Mesendoderm (in vitro differentiated cells): Measurements from ENCODE around the gene ASIP.

Source experiments
- DNase-seq: peaks from one replicate; pipeline ENCODE4 v3.0.0; 2013
- H2AK5ac ChIP-seq: 2 replicates; pipeline ENCODE4 v1.6.1; 2013; ENCODE audit warnings: low read length, inconsistent platforms
- H2BK120ac ChIP-seq: 2 replicates; pipeline ENCODE4 v1.6.1; 2013; ENCODE audit warnings: low read depth, mild to moderate bottlenecking, low read length, moderate library complexity, mixed read lengths
- H2BK15ac ChIP-seq: replicated peaks from 2 replicates; pipeline ENCODE4 v1.6.1; 2013; ENCODE audit warnings: low read depth, mild to moderate bottlenecking, moderate library complexity
- H2BK5ac ChIP-seq: 2 replicates; pipeline ENCODE4 v1.6.1; 2013; ENCODE audit warnings: low read length, inconsistent platforms
- H3K18ac ChIP-seq: 2 replicates; pipeline ENCODE4 v1.6.1; 2013; ENCODE audit warnings: mild to moderate bottlenecking, low read length, mixed read lengths
- H3K23ac ChIP-seq: one replicate; pipeline ENCODE4 v1.6.1; 2013; ENCODE audit warnings: low read length
- H3K27ac ChIP-seq: 2 replicates; pipeline ENCODE4 v1.5.1; 2013; ENCODE audit warnings: low read depth, mild to moderate bottlenecking, inconsistent platforms, low read length, moderate library complexity
- H3K27me3 ChIP-seq: 2 replicates; pipeline ENCODE4 v1.6.1; 2013; ENCODE audit warnings: low read length, control low read depth, mild to moderate bottlenecking, inconsistent platforms; ENCODE audit not compliant: insufficient read depth, poor library complexity
- H3K36me3 ChIP-seq: 2 replicates; pipeline ENCODE4 v1.6.1; 2013; ENCODE audit warnings: low read length, inconsistent platforms; ENCODE audit not compliant: control insufficient read depth, insufficient read depth
- H3K4ac ChIP-seq: one replicate; pipeline ENCODE4 v1.6.1; 2013; ENCODE audit warnings: low read depth, mild to moderate bottlenecking, low read length, moderate library complexity
- H3K4me1 ChIP-seq: 2 replicates; pipeline ENCODE4 v1.6.1; 2013; ENCODE audit warnings: low read depth, low read length, inconsistent platforms; ENCODE audit not compliant: control insufficient read depth
- H3K4me2 ChIP-seq: 2 replicates; pipeline ENCODE4 v1.6.1; 2013; ENCODE audit warnings: low read length
- H3K4me3 ChIP-seq: 2 replicates; pipeline ENCODE4 v1.5.1; 2013; ENCODE audit warnings: mild to moderate bottlenecking, low read length
- H3K56ac ChIP-seq: one replicate; pipeline ENCODE4 v1.6.1; 2013; ENCODE audit warnings: low read length
- H3K79me1 ChIP-seq: 2 replicates; pipeline ENCODE4 v1.6.1; 2013; ENCODE audit warnings: low read length, inconsistent platforms
- H3K79me2 ChIP-seq: 2 replicates; pipeline ENCODE4 v1.6.1; 2013; ENCODE audit warnings: mild to moderate bottlenecking, low read length; ENCODE audit not compliant: control insufficient read depth, insufficient read depth
- H3K9ac ChIP-seq: 2 replicates; pipeline ENCODE4 v1.6.1; 2013; ENCODE audit warnings: low read length, inconsistent platforms
- H4K5ac ChIP-seq: one replicate; pipeline ENCODE4 v1.6.1; 2013; ENCODE audit warnings: low read length
- H4K8ac ChIP-seq: one replicate; pipeline ENCODE4 v1.6.1; 2013; ENCODE audit warnings: low read depth, mild to moderate bottlenecking, control low read depth, low read length, moderate library complexity
- WGBS: extraction: QIAGEN DNeasy Blood & Tissue Kit; methylation state at CpG from one replicate; pipeline ENCODE4 v1.1.7; 2013; ENCODE audit warnings: low lambda C conversion rate, missing lambda C conversion rate; ENCODE audit not compliant: insufficient coverage; ENCODE audit errors: extremely low coverage; 5-methylcytosine and 5-hydroxymethylcytosine counted together

ASIP gene

DNA sequence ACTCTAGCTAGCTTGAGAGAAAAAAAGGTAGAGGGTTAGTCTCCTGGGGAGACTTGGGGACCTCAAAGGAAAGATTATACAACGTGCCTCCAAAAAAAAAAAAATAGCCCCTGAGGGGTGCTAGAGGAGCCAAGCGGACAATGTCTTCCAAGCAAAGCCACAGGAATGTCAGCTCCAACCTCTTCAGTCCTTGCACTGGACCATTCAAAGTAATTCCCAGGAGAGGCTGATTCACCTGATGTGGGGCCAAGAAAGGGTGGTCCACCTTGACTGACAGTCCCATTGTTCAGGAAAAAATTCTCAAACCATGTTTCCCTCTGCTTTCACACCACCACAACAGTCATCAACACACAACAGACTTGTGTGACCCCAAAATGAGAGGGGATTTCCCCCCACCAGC lies 30.7 kb downstream of the ASIP start:
- H3K36me3 ChIP-seq: peaks cover 6% of the 10 kb centered on the region
- H3K27ac ChIP-seq: no peak overlapping the region
- H3K79me1 ChIP-seq: no peaks in the 10 kb centered on the region
- H4K8ac ChIP-seq: no peak overlapping the region
- no peak for DNase-seq
- H4K5ac ChIP-seq: no peak overlapping the region
- H3K18ac ChIP-seq: no peak overlapping the region
- no peak overlapping the region for H3K23ac ChIP-seq
- H2AK5ac ChIP-seq: no peak overlapping the region
- no peak overlapping the region for H3K4ac ChIP-seq
- no peak overlapping the region for H3K4me3 ChIP-seq
- no peak overlapping the region for H3K9ac ChIP-seq
- no peaks in the 10 kb centered on the region for H3K4me1 ChIP-seq
- H2BK120ac ChIP-seq: no peak overlapping the region
- no peak overlapping the region for H3K56ac ChIP-seq
- no peak overlapping the region for H2BK15ac ChIP-seq
- H2BK5ac ChIP-seq: no peak overlapping the region
- no CpG with 5 or more reads among the region's 2 CpGs for WGBS
- H3K4me2 ChIP-seq: no peak overlapping the region
- H3K79me2 ChIP-seq: no peaks in the 10 kb centered on the region
- H3K27me3 ChIP-seq: no peaks in the 10 kb centered on the region

DNA sequence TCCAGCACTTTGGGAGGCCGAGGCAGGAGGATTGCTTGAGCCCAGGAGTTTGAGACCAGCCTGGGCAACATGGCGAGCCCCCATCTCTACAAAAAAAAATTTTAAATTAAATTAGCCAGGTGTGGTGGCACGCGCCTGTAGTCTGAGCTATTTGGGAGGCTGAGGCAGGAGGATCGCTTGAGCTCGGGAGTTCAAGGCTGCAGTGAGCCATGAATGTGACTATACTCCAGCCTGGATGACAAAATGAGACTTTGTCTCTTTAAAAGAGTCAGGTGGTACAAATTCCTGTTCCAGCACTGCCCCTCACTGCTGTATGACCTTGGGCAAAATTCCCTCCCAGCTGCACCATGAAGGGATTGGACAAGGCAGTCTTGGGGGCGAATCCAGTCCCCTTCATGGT lies 33.5 kb downstream of the ASIP start:
- Histone ChIP-seq H3K23ac (no peak overlapping the region), H2AK5ac (no peak overlapping the region), H4K5ac (no peak overlapping the region), H3K4me1 (no peaks in the 10 kb centered on the region), H2BK5ac (no peak overlapping the region), H3K27ac (no peak overlapping the region), H2BK15ac (no peak overlapping the region), H3K18ac (no peak overlapping the region), H2BK120ac (no peak overlapping the region), H3K79me1 (no peaks in the 10 kb centered on the region), H3K27me3 (no peaks in the 10 kb centered on the region), H3K9ac (no peak overlapping the region), H3K56ac (no peak overlapping the region), H4K8ac (no peak overlapping the region), H3K4me2 (no peak overlapping the region), H3K4ac (no peak overlapping the region), H3K79me2 (no peaks in the 10 kb centered on the region), H3K4me3 (no peak overlapping the region), H3K36me3 (peaks cover 14% of the 10 kb centered on the region)
- DNase-seq: no peak
- no CpG with 5 or more reads among the region's 7 CpGs for WGBS

DNA sequence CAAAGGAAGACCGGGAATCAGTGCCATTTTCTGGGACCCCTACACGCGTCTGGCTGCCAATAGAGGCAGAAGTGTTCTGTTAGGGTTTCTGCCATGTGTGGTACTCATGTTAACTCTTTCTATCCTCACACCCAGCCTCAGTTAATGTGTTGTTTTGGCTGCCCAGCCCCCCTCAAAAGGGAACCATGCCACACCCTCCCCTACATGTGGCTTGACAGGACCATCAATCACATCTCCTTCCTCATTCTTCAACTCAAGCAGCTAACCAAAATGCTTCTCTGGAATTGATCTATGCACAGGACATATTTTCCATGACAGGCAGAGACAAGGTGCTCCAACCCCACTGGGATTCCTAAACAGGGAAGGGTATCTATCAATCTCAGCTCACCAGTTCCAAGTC lies 40.0 kb downstream of the ASIP start:
- Histone ChIP-seq H3K23ac (no peak overlapping the region), H3K56ac (no peak overlapping the region), H4K8ac (no peak overlapping the region), H4K5ac (no peak overlapping the region), H3K36me3 (peaks cover 47% of the 10 kb centered on the region), H3K18ac (no peak overlapping the region), H3K27me3 (no peaks in the 10 kb centered on the region), H2BK120ac (no peak overlapping the region), H3K79me2 (no peaks in the 10 kb centered on the region), H2AK5ac (no peak overlapping the region), H3K27ac (no peak overlapping the region), H3K4me1 (no peaks in the 10 kb centered on the region), H3K9ac (no peak overlapping the region), H3K4me3 (no peak overlapping the region), H2BK5ac (no peak overlapping the region), H3K4ac (no peak overlapping the region), H3K79me1 (no peaks in the 10 kb centered on the region), H3K4me2 (no peak overlapping the region), H2BK15ac (no peak overlapping the region)
- no CpG with 5 or more reads among the region's 3 CpGs for WGBS
- DNase-seq: no peak

DNA sequence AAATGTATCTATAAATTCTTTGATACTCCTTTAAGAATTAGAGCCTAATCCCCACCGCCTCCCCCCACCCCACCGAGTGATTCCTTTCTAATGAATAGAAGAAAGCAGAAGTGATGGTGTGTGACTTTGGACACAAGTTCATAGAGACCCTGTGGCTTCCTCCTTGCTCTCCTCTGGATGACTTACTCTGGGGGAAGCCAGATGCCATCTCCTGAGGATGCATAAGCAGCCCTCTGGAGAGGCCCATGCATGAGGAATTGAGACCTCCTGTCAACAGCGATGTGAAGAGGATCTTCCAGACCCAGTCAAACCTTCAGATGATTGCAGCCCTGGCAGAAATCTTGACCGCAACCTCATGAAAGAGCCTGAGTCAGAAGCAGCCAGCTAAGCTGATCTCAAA lies 40.8 kb downstream of the ASIP start:
- peaks cover 44% of the 10 kb centered on the region for H3K36me3 ChIP-seq
- no peaks in the 10 kb centered on the region for H3K27me3 ChIP-seq
- no peak overlapping the region for H3K23ac ChIP-seq
- no peaks in the 10 kb centered on the region for H3K79me2 ChIP-seq
- no peak overlapping the region for H3K4ac ChIP-seq
- no peak overlapping the region for H3K9ac ChIP-seq
- no peak overlapping the region for H2BK15ac ChIP-seq
- no peak overlapping the region for H2BK5ac ChIP-seq
- no peak for DNase-seq
- H2AK5ac ChIP-seq: no peak overlapping the region
- no peak overlapping the region for H3K56ac ChIP-seq
- H3K4me3 ChIP-seq: no peak overlapping the region
- H4K5ac ChIP-seq: no peak overlapping the region
- H3K4me1 ChIP-seq: no peaks in the 10 kb centered on the region
- no peak overlapping the region for H2BK120ac ChIP-seq
- H3K18ac ChIP-seq: no peak overlapping the region
- H3K79me1 ChIP-seq: no peaks in the 10 kb centered on the region
- H3K4me2 ChIP-seq: no peak overlapping the region
- WGBS: no CpG with 5 or more reads among the region's 4 CpGs
- no peak overlapping the region for H4K8ac ChIP-seq
- no peak overlapping the region for H3K27ac ChIP-seq

DNA sequence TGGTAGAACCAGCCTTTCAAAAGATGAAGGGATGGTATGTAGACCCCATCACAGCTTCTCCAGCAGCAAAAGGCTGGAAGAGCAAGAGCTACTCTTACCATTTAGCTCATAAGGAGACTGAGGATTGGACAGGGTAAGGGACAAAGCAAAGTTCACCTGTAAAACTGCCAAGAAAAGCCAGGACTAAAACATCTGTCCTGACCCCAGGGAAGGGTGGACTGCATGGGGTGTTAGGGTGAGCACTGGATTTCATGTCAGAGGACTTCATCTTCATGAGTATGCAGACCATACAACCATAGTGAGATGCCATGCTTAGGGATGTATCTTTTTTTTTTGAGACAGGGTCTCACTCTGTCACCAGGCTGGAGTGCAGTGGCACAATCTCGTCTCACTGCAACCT lies 42.6 kb downstream of the ASIP start:
- Histone ChIP-seq H3K56ac (no peak overlapping the region), H2BK15ac (no peak overlapping the region), H3K9ac (no peak overlapping the region), H3K79me2 (no peaks in the 10 kb centered on the region), H3K4ac (no peak overlapping the region), H3K23ac (no peak overlapping the region), H3K18ac (no peak overlapping the region), H3K4me3 (no peak overlapping the region), H4K5ac (no peak overlapping the region), H3K27me3 (no peaks in the 10 kb centered on the region), H3K36me3 (peaks cover 45% of the 10 kb centered on the region), H2BK120ac (no peak overlapping the region), H4K8ac (no peak overlapping the region), H3K79me1 (no peaks in the 10 kb centered on the region), H2AK5ac (no peak overlapping the region), H3K27ac (no peak overlapping the region), H3K4me1 (no peaks in the 10 kb centered on the region), H2BK5ac (no peak overlapping the region), H3K4me2 (no peak overlapping the region)
- no peak for DNase-seq
- WGBS: no CpG with 5 or more reads among the region's 1 CpG

DNA sequence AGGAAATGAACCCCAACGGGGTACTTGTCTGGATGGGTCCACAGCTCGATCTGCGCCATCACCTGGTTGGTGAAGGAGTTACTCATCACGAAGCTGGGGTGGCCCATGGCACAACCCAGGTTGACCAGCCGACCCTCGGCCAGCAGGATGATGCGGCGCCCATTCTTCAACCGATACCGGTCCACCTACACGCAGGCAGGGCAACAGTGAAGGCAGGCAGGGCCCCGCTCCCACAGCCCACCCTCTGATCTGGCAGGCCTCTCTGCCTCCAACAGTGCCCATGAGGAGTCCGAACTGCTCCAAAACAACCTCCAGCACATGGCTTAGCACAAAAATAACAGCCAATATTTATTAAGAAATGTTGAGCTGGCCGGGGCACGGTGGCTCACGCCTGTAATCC lies 44.2 kb downstream of the ASIP start:
- H3K4me3 ChIP-seq: no peak overlapping the region
- no peak overlapping the region for H3K56ac ChIP-seq
- DNase-seq: no peak
- no peaks in the 10 kb centered on the region for H3K4me1 ChIP-seq
- no peaks in the 10 kb centered on the region for H3K79me2 ChIP-seq
- H4K5ac ChIP-seq: no peak overlapping the region
- no peak overlapping the region for H2BK120ac ChIP-seq
- no peak overlapping the region for H3K4ac ChIP-seq
- H3K9ac ChIP-seq: no peak overlapping the region
- H4K8ac ChIP-seq: no peak overlapping the region
- no CpG with 5 or more reads among the region's 16 CpGs for WGBS
- H3K18ac ChIP-seq: no peak overlapping the region
- H2BK5ac ChIP-seq: no peak overlapping the region
- no peak overlapping the region for H3K23ac ChIP-seq
- no peak overlapping the region for H2AK5ac ChIP-seq
- H2BK15ac ChIP-seq: no peak overlapping the region
- no peaks in the 10 kb centered on the region for H3K79me1 ChIP-seq
- H3K36me3 ChIP-seq: peaks cover 45% of the 10 kb centered on the region
- no peak overlapping the region for H3K4me2 ChIP-seq
- H3K27me3 ChIP-seq: no peaks in the 10 kb centered on the region
- H3K27ac ChIP-seq: no peak overlapping the region
